ENCODE data around the gene UBA7. TPM values are rescaled to one million over a fixed set of nuclear protein-coding genes. Genes with fewer than 3 reads are reported as not detected.

Gene UBA7
- total and polyA plus RNA-seq, 4 experiments from 2014 or later, result 39.8 to 299 (median 157) TPM

Small RNA genes lying within 50 kb of the gene (microRNA-seq; reads per million reads assigned to microRNA genes)
- gene MIR5193 (ENCODE audit: borderline microRNAs expressed, borderline number of aligned reads, borderline replicate concordance), result 1.9 reads per million

Other genes starting within 250 kb of the UBA7 start
- 100 to 1,000 TPM; 130 to 136 TPM for gene APEH, start 139.6 kb downstream of the UBA7 start, total RNA-seq
- 100 to 1,000 TPM; 100 to 140 TPM for gene APEH, start 139.6 kb downstream of the UBA7 start, polyA plus RNA-seq
- gene MST1, start 124.5 kb downstream of the UBA7 start, total RNA-seq, result 10 to 100 TPM in 1 of 2 experiments, 1 to 10 TPM in 1; 6.3 to 10.2 TPM
- under 1 TPM in 1 of 2 donors, not detected in 1; 0.94 TPM for gene MST1, start 124.5 kb downstream of the UBA7 start, polyA plus RNA-seq
- gene RNF123, start 124.4 kb downstream of the UBA7 start, total RNA-seq, result 10 to 100 TPM; 69.7 to 74.7 TPM
- gene RNF123, start 124.4 kb downstream of the UBA7 start, polyA plus RNA-seq, result 10 to 100 TPM in 1 of 2 donors, 1 to 10 TPM in 1; 3.1 to 25.0 TPM
- not detected for gene AMIGO3, start 94.3 kb downstream of the UBA7 start, total RNA-seq
- not detected for gene AMIGO3, start 94.3 kb downstream of the UBA7 start, polyA plus RNA-seq
- gene GMPPB, start 90.0 kb downstream of the UBA7 start, total RNA-seq, result 10 to 100 TPM; 59.5 to 61.3 TPM
- 10 to 100 TPM; 22.2 to 24.0 TPM for gene GMPPB, start 90.0 kb downstream of the UBA7 start, polyA plus RNA-seq
- gene IP6K1, start 27.4 kb downstream of the UBA7 start, total RNA-seq, result 10 to 100 TPM; 50.1 to 60.0 TPM
- 10 to 100 TPM; 19.4 to 38.8 TPM for gene IP6K1, start 27.4 kb downstream of the UBA7 start, polyA plus RNA-seq
- gene CDHR4, start 14.1 kb downstream of the UBA7 start, total RNA-seq, result under 1 TPM in 1 of 2 experiments, not detected in 1; 0.17 TPM
- gene CDHR4, start 14.1 kb downstream of the UBA7 start, polyA plus RNA-seq, result not detected
- 1 to 10 TPM in 1 of 2 experiments, under 1 TPM in 1; 0.55 to 1.2 TPM for gene INKA1, start 10.7 kb downstream of the UBA7 start, total RNA-seq
- gene INKA1, start 10.7 kb downstream of the UBA7 start, polyA plus RNA-seq, result 1 to 10 TPM in 1 of 2 donors, under 1 TPM in 1; 0.45 to 1.5 TPM
- gene TRAIP, start 42.6 kb upstream of the UBA7 start, total RNA-seq, result 1 to 10 TPM; 4.6 to 6.7 TPM
- gene TRAIP, start 42.6 kb upstream of the UBA7 start, polyA plus RNA-seq, result 1 to 10 TPM; 1.0 to 1.9 TPM
- not detected for gene CAMKV, start 56.0 kb upstream of the UBA7 start, total RNA-seq
- gene CAMKV, start 56.0 kb upstream of the UBA7 start, polyA plus RNA-seq, result not detected
- gene MST1R, start 89.9 kb upstream of the UBA7 start, total RNA-seq, result 1 to 10 TPM; 1.3 TPM
- gene MST1R, start 89.9 kb upstream of the UBA7 start, polyA plus RNA-seq, result under 1 TPM in 1 of 2 donors, not detected in 1; 0.38 TPM
- gene MON1A, start 115.9 kb upstream of the UBA7 start, total RNA-seq, result 10 to 100 TPM in 1 of 2 experiments, 1 to 10 TPM in 1; 9.5 to 11.1 TPM
- 10 to 100 TPM; 15.2 to 16.5 TPM for gene MON1A, start 115.9 kb upstream of the UBA7 start, polyA plus RNA-seq
- gene RBM6, start 126.2 kb upstream of the UBA7 start, total RNA-seq, result 100 to 1,000 TPM; 191 to 194 TPM
- gene RBM6, start 126.2 kb upstream of the UBA7 start, polyA plus RNA-seq, result 10 to 100 TPM; 17.9 to 45.7 TPM